ENCODE results near the gene CTSO.

- peak in 1 of 2 donors; percentile 9 for TF ChIP-seq CTCF (IDR thresholded peaks at IDR 0.05; ENCODE audit: extremely low read depth in 1 of 2, insufficient read depth in 1 of 2, low read depth in 1 of 2, low read length in 2 of 2)
- no peak for TF ChIP-seq POLR2A (IDR thresholded peaks at IDR 0.05; ENCODE audit: low read depth, low read length)
- no peak for TF ChIP-seq POLR2AphosphoS5 (IDR thresholded peaks at IDR 0.05; ENCODE audit: insufficient read depth, low read depth, low read length)
- TF ChIP-seq JUN (IDR thresholded peaks at IDR 0.05; ENCODE audit: borderline replicate concordance, insufficient read depth, insufficient read length, low read depth): no peak
- TF ChIP-seq EZH2 (IDR thresholded peaks at IDR 0.05; ENCODE audit: borderline replicate concordance, low read depth, low read length, severe bottlenecking): no peak
- TF ChIP-seq GATA2 (IDR thresholded peaks at IDR 0.05; ENCODE audit: insufficient read depth, insufficient read length, low read depth, low read length): no peak
Observed at GRCh38 chr4:155972098-155972497, 18.4 kb upstream of the CTSO start.

Measured in endothelial cell of umbilical vein (primary cell).